Body of pancreas (tissue), 4 donors: ENCODE measurements around the gene SOX5.

Experiments
- POLR2A ChIP-seq, 3 donors: fragments of 450-650 bp; IDR thresholded peaks; one replicate each; pipeline ENCODE4 v1.6.1; 2016; ENCODE audit warnings: antibody characterized with exemption in 3 of 3, mild to moderate bottlenecking in 2 of 3
- TF ChIP-seq, protein P1 (sequence below), 7 experiments: fragments of 450-650 bp in 4 of 7; fragments of 200-600 bp in 3 of 7; sonication (generic) in 3 of 7; IDR thresholded peaks; one replicate each; pipeline ENCODE4 v1.5.1; 2016 to 2019; ENCODE audit warnings: antibody characterized with exemption in 7 of 7

DNA sequence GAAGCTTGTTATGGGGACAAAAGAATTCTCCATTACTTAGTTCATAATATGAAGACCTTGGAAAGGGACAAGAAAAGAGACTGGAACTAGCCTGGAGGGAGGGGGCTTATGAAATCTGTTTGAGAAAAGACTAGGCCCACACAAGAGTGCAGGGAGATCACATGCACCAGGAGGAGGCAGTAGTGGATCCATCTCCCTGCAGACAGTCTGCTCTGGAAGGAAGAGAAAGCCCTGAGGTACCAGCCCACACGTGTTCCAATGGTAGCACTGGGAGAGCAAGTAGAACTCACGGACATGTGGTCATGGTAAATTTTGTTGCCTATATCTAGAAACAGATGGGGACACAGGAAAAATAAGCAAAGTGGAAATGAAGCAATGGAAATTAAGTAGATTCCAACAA lies 445.4 kb downstream of the SOX5 start:
- TF ChIP-seq POLR2A (IDR thresholded peaks at IDR 0.05) = no peak
- TF ChIP-seq, protein P1, sequence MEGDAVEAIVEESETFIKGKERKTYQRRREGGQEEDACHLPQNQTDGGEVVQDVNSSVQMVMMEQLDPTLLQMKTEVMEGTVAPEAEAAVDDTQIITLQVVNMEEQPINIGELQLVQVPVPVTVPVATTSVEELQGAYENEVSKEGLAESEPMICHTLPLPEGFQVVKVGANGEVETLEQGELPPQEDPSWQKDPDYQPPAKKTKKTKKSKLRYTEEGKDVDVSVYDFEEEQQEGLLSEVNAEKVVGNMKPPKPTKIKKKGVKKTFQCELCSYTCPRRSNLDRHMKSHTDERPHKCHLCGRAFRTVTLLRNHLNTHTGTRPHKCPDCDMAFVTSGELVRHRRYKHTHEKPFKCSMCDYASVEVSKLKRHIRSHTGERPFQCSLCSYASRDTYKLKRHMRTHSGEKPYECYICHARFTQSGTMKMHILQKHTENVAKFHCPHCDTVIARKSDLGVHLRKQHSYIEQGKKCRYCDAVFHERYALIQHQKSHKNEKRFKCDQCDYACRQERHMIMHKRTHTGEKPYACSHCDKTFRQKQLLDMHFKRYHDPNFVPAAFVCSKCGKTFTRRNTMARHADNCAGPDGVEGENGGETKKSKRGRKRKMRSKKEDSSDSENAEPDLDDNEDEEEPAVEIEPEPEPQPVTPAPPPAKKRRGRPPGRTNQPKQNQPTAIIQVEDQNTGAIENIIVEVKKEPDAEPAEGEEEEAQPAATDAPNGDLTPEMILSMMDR (IDR thresholded peaks at IDR 0.05) = no peak
